Fibroblast of lung (primary cell): ENCODE data around the gene GPC5. TPM values are rescaled to one million over a fixed set of nuclear protein-coding genes. Genes with fewer than 3 reads are reported as not detected.

Experiments used
- DNase-seq, 2 donors: peaks; one replicate each; pipeline versions ENCODE4 v3.0.0 to v3.0.0-alpha.2; 2010; ENCODE audit warnings: low read depth in 2 of 2
- H2AFZ ChIP-seq: 2 replicates; pipeline ENCODE4 v1.5.1; 2012; ENCODE audit warnings: low read length, control low read depth, inconsistent platforms
- H3K27ac ChIP-seq: 2 replicates; pipeline ENCODE4 v1.5.1; 2011; ENCODE audit warnings: low read length, control low read depth; ENCODE audit not compliant: insufficient read depth
- H3K27me3 ChIP-seq: 2 replicates; pipeline ENCODE4 v1.5.1; 2011; ENCODE audit warnings: mild to moderate bottlenecking, low read length; ENCODE audit not compliant: control insufficient read depth, insufficient read depth
- H3K36me3 ChIP-seq: 2 replicates; pipeline ENCODE4 v1.5.1; 2011; ENCODE audit warnings: low read length; ENCODE audit not compliant: control insufficient read depth, insufficient read depth
- H3K4me1 ChIP-seq: 2 replicates; pipeline ENCODE4 v1.5.1; 2011; ENCODE audit warnings: low read length; ENCODE audit not compliant: control insufficient read depth, insufficient read depth; ENCODE audit errors: extremely low read depth
- H3K4me2 ChIP-seq: 2 replicates; pipeline ENCODE4 v1.5.1; 2011; ENCODE audit warnings: low read length, control low read depth; ENCODE audit not compliant: insufficient read depth; ENCODE audit errors: extremely low read depth
- H3K4me3 ChIP-seq, 4 experiments: fragments of 200-600 bp in 1 of 4; sonication (generic) in 1 of 4; replicated peaks in 1 of 4; 2 replicates each; pipeline ENCODE4 v1.5.1; 2011 to 2016; ENCODE audit warnings: low read length in 4 of 4, low read depth in 3 of 4, mild to moderate bottlenecking in 3 of 4, control low read depth in 2 of 4, inconsistent platforms in 1 of 4, mixed read lengths in 1 of 4; ENCODE audit not compliant: insufficient read depth in 1 of 4; ENCODE audit errors: control extremely low read depth in 1 of 4
- H3K79me2 ChIP-seq: 2 replicates; pipeline ENCODE4 v1.5.1; 2012; ENCODE audit warnings: mild to moderate bottlenecking, low read length, inconsistent platforms; ENCODE audit not compliant: control insufficient read depth, insufficient read depth
- H3K9ac ChIP-seq: 2 replicates; pipeline ENCODE4 v1.5.1; 2011; ENCODE audit warnings: mild to moderate bottlenecking, low read length, control low read depth; ENCODE audit not compliant: insufficient read depth
- H3K9me3 ChIP-seq: 2 replicates; pipeline ENCODE4 v1.5.1; 2012; ENCODE audit warnings: low read depth, low read length; ENCODE audit not compliant: control insufficient read depth, insufficient read depth
- H4K20me1 ChIP-seq: 2 replicates; pipeline ENCODE4 v1.5.1; 2011; ENCODE audit warnings: low read length; ENCODE audit not compliant: control insufficient read depth, insufficient read depth; ENCODE audit errors: extremely low read depth
- CTCF ChIP-seq, 2 donors: IDR thresholded peaks in 1 of 2; conservative IDR thresholded peaks in 1 of 2; 1 replicate in 1 of 2; 2 replicates in 1 of 2; pipeline ENCODE4 v1.5.1; 2011 to 2012; ENCODE audit warnings: low read length in 2 of 2, control low read depth in 1 of 2, inconsistent platforms in 1 of 2, low read depth in 1 of 2, mild to moderate bottlenecking in 1 of 2
- EZH2 ChIP-seq: IDR thresholded peaks from 2 replicates; pipeline ENCODE4 v1.5.1; 2012; ENCODE audit warnings: low read length, control low read depth, mild to moderate bottlenecking; ENCODE audit errors: missing control alignments
- polyA plus RNA-seq, 2 donors: library from polyadenylated mRNA; depleted of rRNA in 1 of 2; stranded (reverse) in 1 of 2; unstranded in 1 of 2; fragments of >200 nt; gene quantifications; 2 replicates each; pipeline ENCODE4 v1.2.1, GENCODE V29; 2011 to 2012; ENCODE audit warnings: missing spikeins in 1 of 2
- total RNA-seq: library from RNA; depleted of rRNA; stranded (reverse); fragments of >200 nt; gene quantifications from 2 replicates; pipeline ENCODE4 v1.2.1, GENCODE V29; 2014

The GPC5 gene
- total and polyA plus RNA-seq, 2 donors (not counting 1 experiment from before 2014, with no cell fraction given), result 0.17 TPM; not detected in 1

GRCh38 chr13:91598655-91599054, 200.2 kb downstream of the GPC5 start:
- no peak for DNase-seq
- Histone ChIP-seq H3K36me3 (no peaks in the 10 kb centered on the region), H3K4me1 (no peaks in the 10 kb centered on the region), H2AFZ (no peak overlapping the region), H3K9ac (no peak overlapping the region), H4K20me1 (no peaks in the 10 kb centered on the region), H3K4me2 (no peak overlapping the region), H3K4me3 (no peak overlapping the region), H3K79me2 (no peaks in the 10 kb centered on the region), H3K9me3 (no peaks in the 10 kb centered on the region), H3K27ac (no peak overlapping the region), H3K27me3 (no peaks in the 10 kb centered on the region)
- TF ChIP-seq EZH2 (no peak), CTCF (conservative IDR thresholded peaks at IDR 0.05 in 1 of 2, IDR thresholded peaks at IDR 0.05 in 1 of 2; ENCODE audit: low read depth in 1 of 2, low read length in 2 of 2) (no peak)

GRCh38 chr13:91601273-91601672, 202.9 kb downstream of the GPC5 start:
- H3K27me3 ChIP-seq, result no peaks in the 10 kb centered on the region
- no peaks in the 10 kb centered on the region for H3K36me3 ChIP-seq
- H2AFZ ChIP-seq, result no peak overlapping the region

GRCh38 chr13:91601807-91602206, 203.4 kb downstream of the GPC5 start:
- TF ChIP-seq CTCF (conservative IDR thresholded peaks at IDR 0.05 in 1 of 2, IDR thresholded peaks at IDR 0.05 in 1 of 2; ENCODE audit: low read depth in 1 of 2, low read length in 2 of 2) (no peak), EZH2 (no peak)
- Histone ChIP-seq H4K20me1 (no peaks in the 10 kb centered on the region), H3K4me1 (no peaks in the 10 kb centered on the region), H3K36me3 (no peaks in the 10 kb centered on the region), H3K9me3 (no peaks in the 10 kb centered on the region), H3K4me2 (no peak overlapping the region), H3K9ac (no peak overlapping the region), H3K27ac (no peak overlapping the region), H3K4me3 (no peak overlapping the region), H2AFZ (no peak overlapping the region), H3K27me3 (no peaks in the 10 kb centered on the region), H3K79me2 (no peaks in the 10 kb centered on the region)
- DNase-seq, result no peak

More at GRCh38 chr13:91601273-91601672, 202.9 kb downstream of the GPC5 start:
- Histone ChIP-seq H3K9ac (no peak overlapping the region), H3K9me3 (no peaks in the 10 kb centered on the region), H3K27ac (no peak overlapping the region), H3K4me1 (no peaks in the 10 kb centered on the region), H3K79me2 (no peaks in the 10 kb centered on the region), H3K4me2 (no peak overlapping the region), H4K20me1 (no peaks in the 10 kb centered on the region), H3K4me3 (no peak overlapping the region)
- DNase-seq, result no peak
- TF ChIP-seq CTCF (conservative IDR thresholded peaks at IDR 0.05 in 1 of 2, IDR thresholded peaks at IDR 0.05 in 1 of 2; ENCODE audit: low read depth in 1 of 2, low read length in 2 of 2), result no peak
- TF ChIP-seq EZH2, result no peak
